Gastrocnemius medialis (tissue), 4 donors: ENCODE results near the gene TUBB. TPM values are rescaled to one million over a fixed set of nuclear protein-coding genes. Genes with fewer than 3 reads are reported as not detected.
"Not testable (repeated sequence)": the region's sequence is repeated elsewhere in the genome, so short reads cannot be mapped to it uniquely, and the experiment has no call there.

Source experiments
- ATAC-seq, 2 donors: fragments of 150-250 bp; one replicate each; pipeline ENCODE4 v1.9.1; 2016
- DNase-seq, 2 donors: peaks; one replicate each; pipeline ENCODE4 v3.0.0-alpha.2; 2019
- H3K27ac ChIP-seq, 4 donors: fragments of 200-600 bp; sonication (generic); 1 replicate in 1 of 4; 2 replicates in 3 of 4; pipeline ENCODE4 v1.5.1; 2016 to 2018; ENCODE audit warnings: mild to moderate bottlenecking in 2 of 4, moderate library complexity in 1 of 4
- H3K27me3 ChIP-seq, 3 donors: fragments of 200-600 bp; sonication (generic) in 2 of 3; 1 replicate in 1 of 3; 2 replicates in 2 of 3; pipeline versions ENCODE4 v1.5.1 to v1.6.0; 2016 to 2019; ENCODE audit warnings: mild to moderate bottlenecking in 1 of 3, moderate library complexity in 1 of 3
- H3K36me3 ChIP-seq, 2 donors: fragments of 200-600 bp; sonication (generic) in 1 of 2; one replicate each; pipeline ENCODE4 v1.5.1; 2017 to 2018
- H3K4me1 ChIP-seq, 2 donors: fragments of 200-600 bp; sonication (generic) in 1 of 2; one replicate each; pipeline ENCODE4 v1.5.1; 2016 to 2017; ENCODE audit warnings: mild to moderate bottlenecking in 2 of 2
- H3K4me3 ChIP-seq, 4 donors: fragments of 200-600 bp; sonication (generic) in 3 of 4; 1 replicate in 1 of 4; 2 replicates in 3 of 4; pipeline ENCODE4 v1.5.1; 2016 to 2019; ENCODE audit warnings: mild to moderate bottlenecking in 2 of 4
- H3K9me3 ChIP-seq, 3 donors: fragments of 200-600 bp; sonication (generic) in 2 of 3; 1 replicate in 1 of 3; 2 replicates in 2 of 3; pipeline ENCODE4 v1.5.1; 2016 to 2019
- POLR2A ChIP-seq, 2 donors: fragments of 450-650 bp; IDR thresholded peaks; one replicate each; pipeline ENCODE4 v1.6.1; 2017; ENCODE audit warnings: antibody characterized with exemption in 2 of 2, mild to moderate bottlenecking in 2 of 2, moderate library complexity in 2 of 2
- in situ Hi-C, 4 donors: fragments of 200-750 bp; cut with MboI; loops; one replicate each; pipeline versions ENCODE4 v1.15.0 to v1.8.0; 2017; ENCODE audit warnings: low sequenced_read_pairs in 4 of 4
- intact Hi-C: fragments of 100-400 bp; cut with DNase I; formaldehyde crosslinking; loops from one replicate; pipeline ENCODE4 v1.15.1; 2023; ENCODE audit warnings: low total_unique reads
- total RNA-seq, 4 donors: library from RNA; depleted of rRNA; stranded (reverse); fragments of >200 nt; gene quantifications; one replicate each; pipeline versions ENCODE4 v1.1.0 to v1.2.3, GENCODE V29; 2016
- TF ChIP-seq, protein P1 (sequence below), 5 experiments: fragments of 450-650 bp in 3 of 5; fragments of 200-600 bp in 2 of 5; sonication (generic) in 2 of 5; IDR thresholded peaks in 4 of 5; conservative IDR thresholded peaks in 1 of 5; 1 replicate in 4 of 5; 2 replicates in 1 of 5; pipeline ENCODE4 v1.5.1; 2016 to 2019; ENCODE audit warnings: antibody characterized with exemption in 5 of 5, mild to moderate bottlenecking in 3 of 5, moderate library complexity in 3 of 5

Gene TUBB
- total RNA-seq, 4 donors from 2014 or later: 79.7 to 294 (median 193) TPM

DNA sequence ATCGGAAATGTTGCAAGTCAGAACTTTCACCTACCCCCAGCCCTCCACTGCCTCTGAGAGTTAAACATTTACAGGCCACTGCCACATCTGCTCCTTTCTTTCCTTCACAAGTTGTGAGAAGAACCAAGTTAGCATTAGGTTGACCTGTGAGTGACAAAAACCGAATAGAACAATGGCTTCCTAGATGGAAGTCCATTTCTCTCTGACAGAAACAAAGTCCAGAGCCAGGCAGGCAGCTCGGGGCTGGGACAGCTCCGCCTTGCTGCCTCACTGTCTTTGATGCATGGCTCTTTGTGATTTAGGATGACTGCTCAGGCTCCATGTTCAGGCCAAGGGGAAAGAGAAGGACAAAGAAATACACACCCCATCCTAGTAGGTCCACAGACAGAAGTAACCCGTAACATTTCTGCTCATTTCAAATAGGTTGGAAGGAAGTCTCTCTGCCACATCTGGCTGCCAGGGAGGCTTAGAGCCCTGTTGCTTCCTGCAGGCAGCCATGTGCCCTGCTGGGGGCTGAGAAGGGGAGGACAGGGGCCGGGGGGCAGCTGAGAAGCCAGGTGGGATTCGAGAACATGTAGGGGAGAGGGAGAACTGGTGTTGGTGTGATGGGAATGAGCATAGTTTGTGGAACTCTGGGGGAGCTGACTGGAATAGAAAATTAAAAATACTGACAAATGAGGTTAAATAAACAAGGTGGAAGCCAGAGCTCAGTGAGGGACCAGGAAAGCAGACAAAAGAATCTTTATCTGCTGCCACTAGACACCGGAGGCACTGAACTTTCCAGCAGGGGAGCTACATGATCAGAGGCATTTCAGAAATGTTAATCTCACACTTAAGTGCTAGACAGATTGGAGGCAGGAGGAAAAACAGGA is 43.7 kb downstream of the TUBB start:
- H3K9me3 ChIP-seq: no peaks in the 10 kb centered on the region
- no peaks in the 10 kb centered on the region for H3K36me3 ChIP-seq
- ATAC-seq: no peak
- H3K27me3 ChIP-seq: no peaks in the 10 kb centered on the region
- H3K27ac ChIP-seq: no peak overlapping the region
- no peak for DNase-seq
- in situ Hi-C loops (no loop called here), intact Hi-C loops (no loop called here)
- H3K4me3 ChIP-seq: no peak overlapping the region
- peaks cover 0 to 5% of the 10 kb centered on the region in 2 donors for H3K4me1 ChIP-seq
- TF ChIP-seq, protein P1, sequence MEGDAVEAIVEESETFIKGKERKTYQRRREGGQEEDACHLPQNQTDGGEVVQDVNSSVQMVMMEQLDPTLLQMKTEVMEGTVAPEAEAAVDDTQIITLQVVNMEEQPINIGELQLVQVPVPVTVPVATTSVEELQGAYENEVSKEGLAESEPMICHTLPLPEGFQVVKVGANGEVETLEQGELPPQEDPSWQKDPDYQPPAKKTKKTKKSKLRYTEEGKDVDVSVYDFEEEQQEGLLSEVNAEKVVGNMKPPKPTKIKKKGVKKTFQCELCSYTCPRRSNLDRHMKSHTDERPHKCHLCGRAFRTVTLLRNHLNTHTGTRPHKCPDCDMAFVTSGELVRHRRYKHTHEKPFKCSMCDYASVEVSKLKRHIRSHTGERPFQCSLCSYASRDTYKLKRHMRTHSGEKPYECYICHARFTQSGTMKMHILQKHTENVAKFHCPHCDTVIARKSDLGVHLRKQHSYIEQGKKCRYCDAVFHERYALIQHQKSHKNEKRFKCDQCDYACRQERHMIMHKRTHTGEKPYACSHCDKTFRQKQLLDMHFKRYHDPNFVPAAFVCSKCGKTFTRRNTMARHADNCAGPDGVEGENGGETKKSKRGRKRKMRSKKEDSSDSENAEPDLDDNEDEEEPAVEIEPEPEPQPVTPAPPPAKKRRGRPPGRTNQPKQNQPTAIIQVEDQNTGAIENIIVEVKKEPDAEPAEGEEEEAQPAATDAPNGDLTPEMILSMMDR (IDR thresholded peaks at IDR 0.05 in 4 of 5, conservative IDR thresholded peaks at IDR 0.05 in 1 of 5): no peak
- no peak for TF ChIP-seq POLR2A (IDR thresholded peaks at IDR 0.05)

DNA sequence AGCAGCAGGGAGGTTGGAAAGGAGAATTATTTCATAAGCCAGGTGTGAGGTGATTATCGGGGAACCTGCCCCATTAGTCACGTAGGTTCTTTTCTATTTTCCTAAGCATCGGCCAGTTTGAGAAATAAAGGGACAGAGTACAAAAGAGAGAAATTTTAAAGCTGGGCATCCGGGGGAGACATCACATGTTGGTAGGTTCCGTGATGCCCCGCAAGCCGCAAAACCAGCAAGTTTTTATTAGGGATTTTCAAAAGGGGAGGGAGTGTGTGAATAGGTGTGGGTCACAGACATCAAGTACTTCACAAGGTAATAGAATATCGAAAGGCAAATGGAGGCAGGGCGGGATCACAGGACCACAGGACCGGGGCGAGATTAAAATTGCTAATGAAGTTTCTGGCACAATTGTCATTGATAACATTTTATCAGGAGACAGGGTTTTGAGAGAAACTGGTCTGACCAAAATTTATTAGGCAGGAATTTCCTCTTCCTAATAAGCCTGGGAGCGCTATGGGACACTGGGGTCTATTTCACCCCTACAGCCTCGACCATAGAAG is 44.4 kb downstream of the TUBB start:
- H3K27ac ChIP-seq, H3K27me3 ChIP-seq, H3K36me3 ChIP-seq, H3K4me1 ChIP-seq, H3K9me3 ChIP-seq, ATAC-seq, in situ Hi-C loops, intact Hi-C loops, DNase-seq, H3K4me3 ChIP-seq: not testable (repeated sequence)

DNA sequence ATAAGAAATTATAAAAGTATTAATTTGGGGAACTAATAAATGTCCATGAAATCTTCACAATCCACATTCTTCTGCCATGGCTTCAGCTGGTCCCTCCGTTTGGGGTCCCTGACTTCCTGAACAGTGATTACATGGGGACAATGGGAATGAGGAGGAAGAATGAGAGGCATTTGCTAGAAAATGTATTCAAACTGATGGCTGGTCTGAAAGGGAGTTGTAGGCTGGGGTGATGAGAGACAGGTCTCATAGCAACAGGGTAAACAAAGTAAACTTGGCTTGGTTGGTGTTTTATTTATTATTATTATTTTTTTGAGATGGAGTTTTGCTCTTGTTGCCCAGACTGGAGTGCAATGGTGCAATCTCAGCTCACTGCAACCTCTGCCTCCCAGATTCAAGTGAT is 45.3 kb downstream of the TUBB start:
- DNase-seq, H3K4me3 ChIP-seq, H3K27ac ChIP-seq, H3K27me3 ChIP-seq, intact Hi-C loops, H3K9me3 ChIP-seq, in situ Hi-C loops, H3K36me3 ChIP-seq, ATAC-seq, H3K4me1 ChIP-seq: not testable (repeated sequence)

DNA sequence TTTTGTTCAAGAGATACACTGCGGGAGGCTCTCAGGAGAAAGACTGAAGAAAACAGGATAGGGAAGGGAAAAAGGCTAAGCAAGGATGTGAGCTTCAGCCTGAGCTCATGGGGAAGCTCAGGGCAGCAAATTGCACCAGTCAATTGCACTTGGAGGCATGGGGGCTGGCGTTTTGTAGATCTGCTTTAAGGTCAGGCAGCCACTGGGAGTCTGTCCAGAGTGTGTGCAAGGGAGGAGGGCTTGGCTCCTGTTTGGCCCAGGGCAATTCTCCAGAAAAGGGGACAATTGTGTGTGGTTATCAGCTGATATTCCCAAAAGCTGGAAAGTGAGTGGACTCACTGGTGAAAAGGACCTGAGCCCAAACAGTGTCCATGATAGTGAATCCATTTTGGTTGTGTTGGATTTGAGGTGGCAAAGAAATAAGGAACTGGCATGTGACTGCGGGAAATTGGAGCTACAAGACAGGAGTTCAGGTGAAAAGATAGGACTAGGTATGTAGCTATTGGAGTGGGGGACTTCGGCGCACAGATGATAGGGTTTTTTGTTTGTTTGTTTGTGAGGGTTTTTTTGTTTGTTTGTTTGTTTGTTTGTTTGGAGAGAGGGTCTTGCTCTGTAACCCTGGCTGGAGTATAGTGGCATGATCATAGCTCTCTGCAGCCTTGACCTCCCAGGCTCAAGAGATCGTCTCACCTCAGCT is 46.5 kb downstream of the TUBB start:
- intact Hi-C loops: no loop called here
- no peak for DNase-seq
- ATAC-seq: no peak
- TF ChIP-seq, protein P1 (IDR thresholded peaks at IDR 0.05 in 4 of 5, conservative IDR thresholded peaks at IDR 0.05 in 1 of 5): no peak
- no peak for TF ChIP-seq POLR2A (IDR thresholded peaks at IDR 0.05)
- in situ Hi-C loops: no loop called here
- no peak overlapping the region for H3K27ac ChIP-seq
- H3K27me3 ChIP-seq: no peaks in the 10 kb centered on the region
- H3K4me1 ChIP-seq: peaks cover 0 to 9% of the 10 kb centered on the region in 2 donors
- no peak overlapping the region for H3K4me3 ChIP-seq
- no peaks in the 10 kb centered on the region for H3K36me3 ChIP-seq
- no peaks in the 10 kb centered on the region for H3K9me3 ChIP-seq

DNA sequence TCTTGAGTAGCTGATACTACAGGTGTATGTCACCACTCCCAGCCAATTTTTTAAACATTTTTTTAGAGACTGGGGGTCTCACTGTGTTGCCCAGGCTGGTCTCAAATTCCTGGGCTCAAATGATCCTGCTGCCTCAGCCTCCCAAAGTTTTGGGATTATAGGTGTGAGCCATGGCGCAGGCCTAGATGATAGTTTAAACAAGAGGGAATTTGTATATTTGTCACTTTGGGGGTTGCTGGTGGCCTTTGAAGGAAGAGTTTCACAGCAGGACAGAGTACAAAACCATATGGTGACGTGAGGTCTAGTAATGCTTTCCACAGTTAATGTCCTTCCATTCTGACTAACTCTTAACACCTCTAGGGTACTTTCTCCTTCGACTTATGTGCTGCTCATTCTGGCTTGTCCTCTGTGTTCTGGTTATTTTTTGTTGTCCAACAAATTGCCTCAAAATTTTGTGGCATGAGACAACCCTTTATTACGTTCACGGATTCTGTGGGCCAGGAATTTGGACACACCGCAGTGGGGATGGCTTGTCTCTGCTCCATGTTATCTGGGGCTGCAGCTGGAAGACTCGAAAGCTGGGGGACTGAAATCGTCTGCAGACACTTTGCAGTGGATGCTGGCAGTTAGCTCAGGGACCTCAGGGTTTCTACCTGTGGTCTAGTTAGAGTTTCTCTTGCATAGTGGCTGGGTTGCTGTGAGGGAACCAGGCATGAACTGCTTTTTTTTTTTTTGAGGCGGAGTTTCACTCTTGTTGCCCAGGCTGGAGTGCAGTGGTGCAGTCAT is 47.2 kb downstream of the TUBB start:
- Histone ChIP-seq H3K36me3 (no peaks in the 10 kb centered on the region), H3K4me1 (peaks cover 0 to 9% of the 10 kb centered on the region in 2 donors), H3K4me3 (no peak overlapping the region), H3K27ac (no peak overlapping the region), H3K27me3 (no peaks in the 10 kb centered on the region), H3K9me3 (no peaks in the 10 kb centered on the region)
- DNase-seq (no peak), ATAC-seq (no peak)
- in situ Hi-C loops: no loop called here
- intact Hi-C loops: no loop called here
- TF ChIP-seq POLR2A (IDR thresholded peaks at IDR 0.05): no peak
- TF ChIP-seq, protein P1 (IDR thresholded peaks at IDR 0.05 in 4 of 5, conservative IDR thresholded peaks at IDR 0.05 in 1 of 5): no peak
